ENCODE results near the gene DAB2. TPM values are rescaled to one million over a fixed set of nuclear protein-coding genes. Genes with fewer than 3 reads are reported as not detected.
"Not testable (repeated sequence)": the region's sequence is repeated elsewhere in the genome, so short reads cannot be mapped to it uniquely, and the experiment has no call there.

DAB2 gene
- total and polyA plus RNA-seq, 5 experiments from 2014 or later, result 0.07 to 2.6 (median 1.2) TPM; not detected in 1

DNA sequence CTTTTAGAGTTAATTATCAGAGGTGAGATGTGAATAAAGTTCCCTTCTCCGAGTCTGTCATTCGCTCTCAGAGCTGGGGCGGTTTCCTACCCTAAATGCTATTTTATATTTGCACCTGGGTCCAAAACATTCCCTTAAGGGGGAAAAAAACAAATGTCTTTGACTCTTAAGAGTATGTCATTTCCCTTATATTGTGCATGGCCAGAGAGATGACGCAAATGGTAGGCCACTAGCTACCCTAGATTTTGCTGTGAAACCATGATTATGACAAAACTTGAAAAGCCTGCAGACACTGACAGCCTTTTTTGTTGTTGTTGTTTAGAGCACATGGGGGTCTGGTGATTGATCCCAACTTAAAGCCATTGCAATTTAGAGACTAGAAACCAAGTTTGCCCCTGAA, 12.8 kb downstream of the DAB2 start:
- H3K27me3 Mint-ChIP-seq, result peaks cover 0 to 17% (median 4%) of the 10 kb centered on the region in 5 donors
- H3K36me3 Mint-ChIP-seq, result no peaks in the 10 kb centered on the region
- no peak overlapping the region for H3K27ac Mint-ChIP-seq
- no peaks in the 10 kb centered on the region for H3K4me1 Mint-ChIP-seq
- POLR2A ChIA-PET, result no interaction called here
- H3K9me3 Mint-ChIP-seq, result no peaks in the 10 kb centered on the region
- ATAC-seq (no peak), DNase-seq (no peak)
- H3K4me3 Mint-ChIP-seq, result no peak overlapping the region

DNA sequence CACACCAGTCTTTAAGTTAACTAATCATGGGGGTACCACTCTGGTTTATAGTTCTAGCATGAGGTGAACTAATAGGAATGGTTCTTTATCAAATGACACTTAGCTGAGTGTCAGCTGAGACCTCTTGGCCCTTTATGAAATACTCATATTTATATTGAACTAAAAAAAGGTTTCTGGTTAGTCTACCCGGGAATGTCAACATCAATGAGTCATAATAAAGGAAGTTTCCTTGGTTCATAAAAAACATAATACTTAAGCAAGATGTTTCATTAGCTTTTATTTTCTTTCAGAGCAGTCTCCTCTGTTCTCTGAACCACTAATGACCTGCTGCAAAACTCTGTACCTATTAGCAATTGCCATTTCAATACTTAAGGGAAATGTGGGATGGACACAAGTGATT, 13.7 kb downstream of the DAB2 start:
- no peaks in the 10 kb centered on the region for H3K9me3 Mint-ChIP-seq
- DNase-seq (no peak), ATAC-seq (no peak)
- H3K27me3 Mint-ChIP-seq, result peaks cover 0 to 14% (median 6%) of the 10 kb centered on the region in 5 donors
- H3K36me3 Mint-ChIP-seq, result no peaks in the 10 kb centered on the region
- H3K27ac Mint-ChIP-seq, result no peak overlapping the region
- POLR2A ChIA-PET, result no interaction called here
- no peak overlapping the region for H3K4me3 Mint-ChIP-seq
- no peaks in the 10 kb centered on the region for H3K4me1 Mint-ChIP-seq

DNA sequence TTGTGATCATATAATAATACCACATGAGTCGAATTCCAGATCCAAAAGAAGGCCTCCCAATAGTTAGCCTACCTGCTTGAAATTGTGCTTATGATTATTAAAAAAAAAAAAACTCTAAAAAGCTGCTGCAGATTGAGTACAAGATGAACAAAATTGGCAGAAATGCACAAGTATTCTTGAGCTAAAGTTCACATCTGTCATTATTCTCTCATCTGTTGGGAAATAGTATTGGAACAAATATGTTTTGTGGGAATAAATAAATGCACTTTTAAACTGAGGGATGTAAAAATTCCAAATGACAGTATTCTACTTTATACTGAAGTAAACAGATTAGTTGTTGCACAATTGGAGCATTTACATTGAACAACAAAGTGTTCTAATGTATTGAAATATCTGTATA, 15.7 kb downstream of the DAB2 start:
- Mint-ChIP-seq H3K27me3 (peaks cover 0 to 16% (median 7%) of the 10 kb centered on the region in 5 donors), H3K27ac (no peak overlapping the region), H3K9me3 (no peaks in the 10 kb centered on the region), H3K36me3 (no peaks in the 10 kb centered on the region), H3K4me3 (no peak overlapping the region), H3K4me1 (no peaks in the 10 kb centered on the region)
- no peak for DNase-seq
- POLR2A ChIA-PET, result no interaction called here
- no peak for ATAC-seq

DNA sequence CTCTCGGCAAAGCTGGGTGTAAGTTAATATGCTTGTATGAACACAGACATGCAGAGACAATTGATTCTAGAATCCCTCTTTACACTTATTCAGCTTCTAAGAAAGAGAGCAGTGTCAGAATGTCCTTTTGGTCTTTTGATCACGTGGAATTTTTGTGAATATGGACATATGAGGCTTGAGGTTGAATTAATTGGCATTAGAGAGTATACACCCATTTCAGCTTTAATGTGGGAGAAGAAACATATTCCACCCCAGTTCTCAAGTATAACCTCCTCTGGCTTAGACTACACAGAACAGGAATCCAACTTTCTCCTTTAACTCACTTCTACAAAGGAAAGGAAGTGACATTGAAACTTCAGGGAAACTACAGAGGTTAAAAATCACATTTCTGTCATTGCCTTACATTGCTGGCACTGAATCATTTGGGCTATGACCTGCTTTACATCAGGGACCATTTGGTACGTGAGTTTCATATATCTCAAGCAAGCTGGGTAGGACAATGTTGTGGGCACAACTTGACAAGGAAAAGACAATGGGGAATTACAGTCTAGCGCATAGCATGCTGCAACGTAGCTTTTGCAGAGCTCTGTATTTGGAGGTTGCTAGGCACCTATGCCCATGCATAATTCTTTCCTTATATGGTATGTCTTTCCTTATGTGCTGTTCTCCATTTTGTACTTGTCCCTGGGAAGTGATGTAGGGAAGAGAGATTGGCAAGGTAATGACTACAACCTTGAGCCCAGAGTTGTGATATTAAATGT, 19.5 kb downstream of the DAB2 start:
- Mint-ChIP-seq H3K36me3 (peaks cover 0 to 2% (median 0%) of the 10 kb centered on the region in 3 donors), H3K27ac (no peak overlapping the region), H3K4me1 (peaks cover 0 to 8% (median 0%) of the 10 kb centered on the region in 4 donors), H3K27me3 (peaks cover 0 to 9% (median 3%) of the 10 kb centered on the region in 5 donors), H3K4me3 (no peak overlapping the region), H3K9me3 (no peaks in the 10 kb centered on the region)
- POLR2A ChIA-PET, result no interaction called here
- ATAC-seq (no peak), DNase-seq (no peak)

DNA sequence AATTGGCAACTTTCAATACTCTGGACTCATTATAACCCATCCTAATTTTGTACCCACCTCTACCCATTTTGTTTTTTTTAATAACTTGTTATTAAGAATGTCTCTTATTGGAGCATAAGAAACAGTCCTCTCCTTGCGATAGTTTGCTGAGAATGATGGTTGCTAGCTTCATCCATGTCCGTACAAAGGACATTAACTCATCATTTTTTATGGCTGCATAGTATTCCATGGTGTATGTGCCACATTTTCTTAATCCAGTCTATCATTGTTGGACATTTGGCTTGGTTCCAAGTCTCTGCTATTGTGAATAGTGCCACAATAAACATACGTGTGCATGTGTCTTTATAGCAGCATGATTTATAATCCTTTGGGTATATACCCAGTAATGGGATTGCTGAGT, 21.0 kb downstream of the DAB2 start:
- H3K27me3 Mint-ChIP-seq, H3K27ac Mint-ChIP-seq, H3K9me3 Mint-ChIP-seq, ATAC-seq, H3K36me3 Mint-ChIP-seq, DNase-seq, POLR2A ChIA-PET, H3K4me3 Mint-ChIP-seq: not testable (repeated sequence)
- peaks cover 3 to 20% (median 6%) of the 10 kb centered on the region in 4 donors for H3K4me1 Mint-ChIP-seq

DNA sequence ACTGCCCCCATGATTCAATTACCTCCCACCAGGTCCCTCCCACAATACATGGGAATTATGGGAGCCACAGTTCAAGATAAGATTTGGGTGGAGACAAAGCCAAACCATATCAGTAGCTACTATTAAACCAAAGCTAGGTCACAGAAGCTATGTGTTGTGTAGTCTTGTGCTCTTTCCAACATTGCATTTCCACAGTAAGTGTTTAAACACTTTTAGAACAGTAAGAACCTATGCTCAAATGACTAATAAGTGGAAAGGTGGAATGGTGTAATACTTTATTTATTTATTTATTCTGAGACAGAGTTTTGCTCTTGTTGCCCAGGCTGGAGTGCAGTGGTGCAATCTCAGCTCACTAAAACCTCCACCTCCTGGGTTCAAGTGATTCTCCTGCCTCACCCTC, 22.6 kb downstream of the DAB2 start:
- ATAC-seq, POLR2A ChIA-PET, H3K36me3 Mint-ChIP-seq, H3K27ac Mint-ChIP-seq, H3K9me3 Mint-ChIP-seq, H3K4me3 Mint-ChIP-seq, DNase-seq, H3K27me3 Mint-ChIP-seq: not testable (repeated sequence)
- H3K4me1 Mint-ChIP-seq, result peaks cover 3 to 28% (median 6%) of the 10 kb centered on the region in 4 donors

DNA sequence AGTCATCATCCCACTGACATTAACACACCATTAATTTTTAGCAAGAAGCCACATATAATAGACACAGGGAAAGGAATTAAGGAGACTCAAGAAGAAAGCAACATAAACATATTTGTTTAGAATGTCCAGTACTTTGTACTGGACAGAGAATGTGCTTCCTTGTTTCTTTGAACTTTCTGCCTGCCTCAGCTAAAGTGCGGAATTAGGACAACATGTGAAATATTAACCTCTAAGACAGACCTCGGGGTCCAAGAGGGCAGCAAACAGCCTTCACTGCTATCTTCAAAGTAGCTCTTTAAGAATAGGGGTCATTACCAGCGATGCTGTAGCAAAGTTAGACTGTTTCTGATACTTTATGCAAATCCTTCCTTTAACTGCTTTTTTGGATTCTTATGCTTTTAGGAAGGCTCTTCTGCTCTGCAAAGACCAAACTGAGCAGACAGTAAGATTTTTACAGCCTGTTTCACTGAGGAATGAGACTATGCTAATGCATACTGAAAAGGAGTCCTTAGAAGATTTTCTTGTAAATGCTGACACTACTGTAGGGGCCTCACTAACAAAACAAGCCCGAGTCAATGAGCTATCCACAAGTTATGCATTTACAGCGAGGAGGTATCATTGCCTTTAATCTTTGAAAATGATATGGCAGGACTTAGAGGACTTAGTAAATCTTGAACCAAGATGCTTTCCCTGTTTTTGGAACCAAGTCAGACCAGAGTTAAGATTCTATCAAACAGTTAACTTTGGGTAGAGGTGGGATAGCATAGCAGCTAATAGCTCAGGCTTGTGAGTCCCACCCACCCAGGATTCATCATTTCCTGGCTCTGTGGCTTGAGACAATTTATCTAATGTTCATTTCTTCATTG, 23.8 kb downstream of the DAB2 start:
- POLR2A ChIA-PET, result no interaction called here
- DNase-seq, result no peak
- Mint-ChIP-seq H3K4me1 (peaks cover 3 to 28% (median 6%) of the 10 kb centered on the region in 4 donors), H3K27ac (peak overlapping the region in 1 of 10 donors; percentile 16), H3K9me3 (no peaks in the 10 kb centered on the region), H3K36me3 (peaks cover 0 to 2% (median 0%) of the 10 kb centered on the region in 3 donors), H3K27me3 (peaks cover 0 to 5% (median under 1%) of the 10 kb centered on the region in 5 donors), H3K4me3 (no peak overlapping the region)
- ATAC-seq, result no peak

DNA sequence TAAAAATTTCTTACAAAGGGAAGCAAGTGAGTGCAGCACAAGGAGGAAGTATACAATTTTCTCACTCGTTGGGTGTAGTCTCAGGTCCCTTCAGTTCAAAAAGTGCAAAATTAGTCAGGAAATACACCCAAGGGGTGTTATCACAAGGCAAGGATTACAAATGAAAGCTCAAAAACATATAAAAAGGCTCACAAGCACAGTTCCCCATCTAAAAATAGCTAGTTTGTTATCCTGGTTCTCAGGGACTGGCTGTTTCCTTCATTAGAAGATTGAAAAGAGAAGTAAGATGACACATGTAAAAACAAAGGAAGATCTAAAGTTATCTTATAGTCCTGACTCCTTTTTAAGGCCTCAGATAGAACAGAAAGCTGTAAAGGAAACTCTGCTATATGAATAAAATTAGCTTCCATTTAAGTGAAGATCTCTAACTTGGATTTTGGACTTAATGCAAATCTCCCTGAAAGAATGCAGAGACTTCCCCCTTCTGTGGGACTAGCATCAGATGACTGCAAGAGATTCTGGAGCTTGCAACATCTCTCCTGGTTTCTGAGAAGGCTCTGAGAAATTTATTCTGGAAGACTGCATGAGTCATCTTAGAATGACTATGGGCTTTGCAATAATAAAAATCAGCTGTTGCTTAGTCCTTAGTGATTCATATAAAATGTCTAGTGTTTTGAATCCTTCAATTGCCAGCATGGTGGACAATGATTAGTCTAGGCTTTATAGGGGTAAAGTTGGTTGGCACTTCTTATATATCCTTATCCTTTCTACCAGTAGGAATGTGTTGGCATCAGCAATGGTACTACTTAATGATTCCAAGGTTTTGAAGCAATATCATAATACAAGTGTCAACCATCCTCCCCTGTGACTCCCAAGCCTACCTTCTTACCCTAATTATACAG, 25.4 kb downstream of the DAB2 start:
- Mint-ChIP-seq H3K27ac (peak overlapping the region in 3 of 10 donors; percentile 24 to 56 (median 47)), H3K36me3 (peaks cover 0 to 2% (median 0%) of the 10 kb centered on the region in 3 donors), H3K27me3 (no peaks in the 10 kb centered on the region), H3K9me3 (no peaks in the 10 kb centered on the region), H3K4me1 (peaks cover 3 to 28% (median 6%) of the 10 kb centered on the region in 4 donors), H3K4me3 (peak overlapping the region in 1 of 10 donors; percentile 3)
- no peak for ATAC-seq
- no peak for DNase-seq
- POLR2A ChIA-PET, result no interaction called here

DNA sequence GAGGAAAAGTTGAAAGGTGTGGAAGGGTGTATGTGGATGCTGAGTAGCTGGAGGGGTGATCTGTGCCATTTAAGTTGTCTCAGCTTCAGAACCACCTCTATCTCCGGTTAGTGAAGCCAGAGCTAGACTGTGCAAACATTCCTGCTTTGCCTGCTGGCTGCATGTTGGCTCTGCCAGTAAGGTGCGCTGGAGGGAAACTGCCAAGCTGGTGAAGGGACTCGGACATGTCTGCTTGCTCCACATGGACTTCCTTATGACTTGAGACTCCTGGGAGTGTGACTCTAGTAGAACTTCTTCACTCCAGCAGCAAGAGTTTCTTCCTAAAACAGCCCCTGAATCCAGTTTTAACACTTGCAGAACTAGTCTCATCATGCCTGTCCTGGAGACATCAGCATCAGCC, 27.9 kb downstream of the DAB2 start:
- ATAC-seq (no peak), DNase-seq (no peak)
- H3K9me3 Mint-ChIP-seq, result no peaks in the 10 kb centered on the region
- POLR2A ChIA-PET, result no interaction called here
- H3K4me3 Mint-ChIP-seq, result no peak overlapping the region
- H3K4me1 Mint-ChIP-seq, result peaks cover 3 to 28% (median 6%) of the 10 kb centered on the region in 4 donors
- H3K36me3 Mint-ChIP-seq, result no peaks in the 10 kb centered on the region
- no peaks in the 10 kb centered on the region for H3K27me3 Mint-ChIP-seq
- no peak overlapping the region for H3K27ac Mint-ChIP-seq

DNA sequence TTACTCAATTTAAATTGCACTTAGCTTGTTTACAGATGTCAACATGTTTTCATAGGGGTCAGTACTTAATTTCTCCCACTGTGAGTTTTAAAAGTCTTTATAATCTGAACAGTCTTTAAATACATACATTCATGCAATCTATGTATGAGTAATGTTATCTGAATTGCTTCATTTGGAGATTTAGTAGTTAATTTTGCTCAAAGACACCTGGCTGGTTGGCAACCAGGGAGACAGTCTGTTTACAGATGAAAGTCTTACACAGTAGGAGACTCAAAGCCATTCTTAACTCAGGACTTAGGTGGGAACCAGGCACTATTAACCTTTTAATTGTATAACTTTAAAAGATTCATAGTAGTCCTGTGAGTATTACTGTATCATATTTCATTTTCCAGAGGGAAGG, 29.3 kb downstream of the DAB2 start:
- POLR2A ChIA-PET, result no interaction called here
- H3K4me1 Mint-ChIP-seq, result peaks cover 3 to 23% (median 6%) of the 10 kb centered on the region in 4 donors
- H3K9me3 Mint-ChIP-seq, result no peaks in the 10 kb centered on the region
- DNase-seq, result no peak
- no peak overlapping the region for H3K4me3 Mint-ChIP-seq
- H3K27ac Mint-ChIP-seq, result no peak overlapping the region
- ATAC-seq, result no peak
- H3K27me3 Mint-ChIP-seq, result no peaks in the 10 kb centered on the region
- no peaks in the 10 kb centered on the region for H3K36me3 Mint-ChIP-seq

DNA sequence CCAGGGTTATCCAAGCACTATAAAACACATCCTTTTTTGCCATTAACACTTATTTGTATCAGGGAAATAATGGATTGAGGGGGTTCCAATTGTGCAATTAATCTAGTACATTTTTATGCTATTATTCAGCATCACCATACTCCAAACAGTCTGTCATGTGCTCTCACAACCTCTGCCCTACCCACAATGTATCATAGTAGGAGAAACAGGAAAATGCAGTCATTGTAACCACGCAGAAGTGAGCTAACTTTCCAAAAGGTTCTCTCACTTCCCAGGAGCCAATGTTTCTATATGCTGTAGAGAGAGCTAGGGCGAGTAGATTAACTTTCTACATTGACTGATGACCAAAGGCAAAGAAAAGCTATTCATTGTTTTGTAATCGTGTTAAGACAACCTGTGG, 29.8 kb downstream of the DAB2 start:
- Mint-ChIP-seq H3K9me3 (no peaks in the 10 kb centered on the region), H3K4me1 (peaks cover 3 to 20% (median 6%) of the 10 kb centered on the region in 4 donors), H3K4me3 (no peak overlapping the region), H3K27me3 (no peaks in the 10 kb centered on the region), H3K36me3 (no peaks in the 10 kb centered on the region), H3K27ac (no peak overlapping the region)
- ATAC-seq (no peak), DNase-seq (no peak)
- POLR2A ChIA-PET, result no interaction called here

DNA sequence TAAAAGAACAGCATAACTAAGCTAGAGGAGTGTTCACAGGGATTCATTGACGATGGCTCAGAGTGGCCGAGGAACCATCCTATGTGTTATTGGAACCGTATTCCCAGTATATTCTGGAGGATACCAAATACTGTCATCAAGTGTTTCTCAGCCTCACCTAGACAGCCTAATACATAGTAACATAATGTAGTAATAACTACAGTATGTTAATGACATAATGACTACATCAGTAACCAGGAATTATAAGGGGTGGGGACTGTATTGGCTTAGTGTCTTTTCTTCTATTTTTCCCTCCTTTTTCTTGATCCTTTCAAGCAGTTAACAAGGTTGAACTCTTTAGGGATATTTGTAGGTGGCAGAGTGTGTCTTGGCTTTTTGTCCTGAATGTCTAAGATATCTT, 33.8 kb downstream of the DAB2 start:
- DNase-seq, result no peak
- H3K27ac Mint-ChIP-seq, result no peak overlapping the region
- no peak for ATAC-seq
- no peak overlapping the region for H3K4me3 Mint-ChIP-seq
- H3K4me1 Mint-ChIP-seq, result no peaks in the 10 kb centered on the region
- H3K36me3 Mint-ChIP-seq, result no peaks in the 10 kb centered on the region
- POLR2A ChIA-PET, result no interaction called here
- H3K9me3 Mint-ChIP-seq, result no peaks in the 10 kb centered on the region
- H3K27me3 Mint-ChIP-seq, result no peaks in the 10 kb centered on the region
